HepG2 (cell line): Measurements from ENCODE around the gene BTF3L4. TPM values are rescaled to one million over a fixed set of nuclear protein-coding genes. Genes with fewer than 3 reads are reported as not detected.
A peak's percentile ranks its signal among the peaks of the same experiment; 100 is the strongest.

Experiments
- AGO2 ChIP-seq: fragments of 200-400 bp; formaldehyde crosslinking; optimal IDR thresholded peaks from 2 replicates; pipeline ENCODE3; 2017; ENCODE audit warnings: mild to moderate bottlenecking, low read depth, low read length, moderate library complexity
- CREM ChIP-seq, 2 experiments: sonication (generic) in 1 of 2; formaldehyde crosslinking in 1 of 2; IDR thresholded peaks; 2 replicates each; pipeline versions ENCODE4 v1.4.0 to v1.6.1; 2016 to 2020; ENCODE audit warnings: antibody characterized with exemption in 1 of 2, mild to moderate bottlenecking in 1 of 2, missing genetic modification reagents in 1 of 2
- DPF2 ChIP-seq: sonication (generic); formaldehyde crosslinking; IDR thresholded peaks from 2 replicates; pipeline ENCODE4 v1.4.0; 2020; ENCODE audit warnings: mild to moderate bottlenecking, low read depth, missing genetic modification reagents, borderline replicate concordance
- EEA1 ChIP-seq: sonication (generic); formaldehyde crosslinking; IDR thresholded peaks from 2 replicates; pipeline ENCODE4 v1.5.1; 2020; ENCODE audit warnings: mild to moderate bottlenecking, missing genetic modification reagents, borderline replicate concordance
- ETV5 ChIP-seq: IDR thresholded peaks from 2 replicates; pipeline ENCODE4 v1.6.1; 2018; ENCODE audit warnings: missing biosample characterization, missing genetic modification reagents, inconsistent platforms, borderline replicate concordance
- MIER3 ChIP-seq: IDR thresholded peaks from 2 replicates; pipeline ENCODE4 v1.6.1; 2016; ENCODE audit warnings: missing compliant biosample characterization, borderline replicate concordance
- MIXL1 ChIP-seq: IDR thresholded peaks from 2 replicates; pipeline ENCODE4 v1.6.1; 2016
- NAIF1 ChIP-seq: sonication (generic); formaldehyde crosslinking; IDR thresholded peaks from 2 replicates; pipeline ENCODE4 v1.5.0; 2020; ENCODE audit warnings: mild to moderate bottlenecking, missing genetic modification reagents, borderline replicate concordance
- NFE2 ChIP-seq: sonication (generic); formaldehyde crosslinking; IDR thresholded peaks from 2 replicates; pipeline ENCODE4 v1.4.0; 2020; ENCODE audit warnings: missing genetic modification reagents
- NFE2L2 ChIP-seq: fragments of 150-350 bp; IDR thresholded peaks from 2 replicates; pipeline ENCODE4 v1.6.1; 2014; ENCODE audit warnings: low read length
- RBAK ChIP-seq: sonication (generic); formaldehyde crosslinking; IDR thresholded peaks from 2 replicates; pipeline ENCODE4 v1.5.1; 2020; ENCODE audit warnings: mild to moderate bottlenecking, missing genetic modification reagents
- RXRB ChIP-seq: IDR thresholded peaks from 2 replicates; pipeline ENCODE4 v1.6.1; 2016; ENCODE audit warnings: borderline replicate concordance, missing genetic modification reagents, missing compliant biosample characterization
- SETDB1 ChIP-seq: sonication (generic); formaldehyde crosslinking; IDR thresholded peaks from 2 replicates; pipeline ENCODE4 v1.5.1; 2020; ENCODE audit warnings: missing genetic modification reagents, mild to moderate bottlenecking, borderline replicate concordance
- ZBTB3 ChIP-seq: sonication (generic); formaldehyde crosslinking; IDR thresholded peaks from 2 replicates; pipeline ENCODE4 v1.4.0; 2020; ENCODE audit warnings: low read depth, mild to moderate bottlenecking, moderate library complexity, missing genetic modification reagents, borderline replicate concordance
- ZFP1 ChIP-seq: IDR thresholded peaks from 2 replicates; pipeline ENCODE4 v1.6.1; 2016
- ZNF205 ChIP-seq: IDR thresholded peaks from 2 replicates; pipeline ENCODE4 v1.6.1; 2018; ENCODE audit warnings: missing biosample characterization, missing genetic modification reagents
- ZNF337 ChIP-seq: sonication (generic); formaldehyde crosslinking; IDR thresholded peaks from 2 replicates; pipeline ENCODE4 v1.5.1; 2020; ENCODE audit warnings: missing genetic modification reagents, low read depth, mild to moderate bottlenecking, borderline replicate concordance
- ZNF788 ChIP-seq: sonication (generic); formaldehyde crosslinking; IDR thresholded peaks from 2 replicates; pipeline ENCODE4 v1.5.0; 2020; ENCODE audit warnings: mild to moderate bottlenecking, missing genetic modification reagents, borderline replicate concordance
- polyA plus RNA-seq, 8 experiments: library from polyadenylated mRNA; depleted of rRNA in 3 of 8; stranded (reverse) in 7 of 8; unstranded in 1 of 8; fragments of >200 nt; fragmentation: Illumina TruSeq in 4 of 8; extraction: Trizol in 4 of 8; gene quantifications; 2 replicates each; pipeline versions ENCODE4 v1.2.1 to v1.2.3, GENCODE V29; 2011 to 2016; ENCODE audit warnings: low read depth in 4 of 8, missing spikeins in 1 of 8, mixed read lengths in 1 of 8; ENCODE audit not compliant: insufficient read depth in 1 of 8
- total RNA-seq, 5 experiments: library from RNA; depleted of rRNA; stranded (reverse); fragments of >200 nt; fragmentation: Illumina TruSeq; extraction: Trizol; gene quantifications; 2 replicates each; pipeline ENCODE4 v1.2.3, GENCODE V29; 2016; ENCODE audit warnings: low read depth in 1 of 5
- TF ChIP-seq, protein P1 (sequence below): sonication (generic); formaldehyde crosslinking; IDR thresholded peaks from 2 replicates; pipeline ENCODE4 v1.4.0; 2020; ENCODE audit warnings: mild to moderate bottlenecking, missing genetic modification reagents
- TF ChIP-seq, protein P2 (sequence below): sonication (generic); formaldehyde crosslinking; IDR thresholded peaks from 2 replicates; pipeline ENCODE4 v1.4.0; 2020; ENCODE audit warnings: mild to moderate bottlenecking, missing genetic modification reagents
- TF ChIP-seq, protein P3 (sequence below): sonication (generic); formaldehyde crosslinking; IDR thresholded peaks from 2 replicates; pipeline ENCODE4 v1.4.0; 2020; ENCODE audit warnings: missing genetic modification reagents, mild to moderate bottlenecking, borderline replicate concordance
- TF ChIP-seq, protein P4 (sequence below): sonication (generic); formaldehyde crosslinking; IDR thresholded peaks from 2 replicates; pipeline ENCODE4 v1.4.0; 2020; ENCODE audit warnings: missing genetic modification reagents
- TF ChIP-seq, protein P5 (sequence below): sonication (generic); formaldehyde crosslinking; IDR thresholded peaks from 2 replicates; pipeline ENCODE4 v1.9.0; 2022; ENCODE audit warnings: missing genetic modification reagents, mild to moderate bottlenecking, borderline replicate concordance

Gene BTF3L4
- total and polyA plus RNA-seq, 2 of the 13 experiments (the other 11 are each of a cell fraction or from before 2014, with no cell fraction given): 59.0 to 74.3 TPM

DNA sequence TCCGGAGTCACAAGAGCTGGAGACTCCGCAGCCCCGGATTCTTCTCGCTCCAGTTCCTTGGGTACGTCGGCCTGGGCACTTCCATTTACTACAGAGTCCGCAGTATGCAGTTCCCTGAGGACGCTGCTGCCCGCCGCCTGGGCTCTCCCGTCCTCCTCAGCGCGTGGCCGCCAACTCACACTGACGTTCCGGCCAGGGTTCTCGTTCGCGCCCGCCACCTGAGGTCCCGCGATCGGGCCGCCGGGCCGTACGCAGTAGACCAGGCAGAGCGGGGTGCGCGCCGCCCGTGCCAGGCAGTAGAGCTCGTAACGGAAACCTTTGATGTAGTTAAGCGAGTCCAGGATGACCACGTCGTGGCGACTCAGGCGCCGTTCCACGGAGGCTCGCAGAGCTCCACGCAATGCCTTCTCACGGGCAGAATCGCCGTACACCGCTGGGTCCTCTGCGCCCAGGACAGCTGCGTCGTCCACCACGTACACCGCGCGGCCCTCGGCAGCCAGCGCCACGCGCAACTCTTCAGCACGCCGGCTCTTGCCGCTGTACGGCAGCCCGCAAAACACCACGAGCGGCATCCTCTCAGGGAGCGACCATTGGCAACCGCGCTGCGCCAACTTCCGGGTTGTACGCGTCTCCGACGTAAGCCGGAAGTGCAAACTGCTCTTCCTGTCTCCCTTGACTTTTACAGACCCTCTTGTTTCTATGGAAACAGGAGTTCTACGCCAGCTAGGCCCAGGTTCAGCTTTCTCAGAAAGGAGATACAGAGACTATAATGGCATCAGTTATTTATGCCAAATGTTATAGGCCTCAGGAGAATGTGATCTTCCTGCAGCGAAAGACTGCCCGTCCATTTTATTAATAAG, 22.7 kb upstream of the BTF3L4 start, which contains the start of gene KTI12 (continued):
- no peak for TF ChIP-seq SETDB1 (CRISPR knock-in tag)
- TF ChIP-seq MIXL1 (CRISPR knock-in tag): no peak
- no peak for TF ChIP-seq EEA1
- TF ChIP-seq, protein P1, sequence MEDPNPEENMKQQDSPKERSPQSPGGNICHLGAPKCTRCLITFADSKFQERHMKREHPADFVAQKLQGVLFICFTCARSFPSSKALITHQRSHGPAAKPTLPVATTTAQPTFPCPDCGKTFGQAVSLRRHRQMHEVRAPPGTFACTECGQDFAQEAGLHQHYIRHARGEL (CRISPR knock-in tag): no peak
- TF ChIP-seq ZBTB3 (CRISPR knock-in tag): no peak
- TF ChIP-seq NFE2L2: no peak
- TF ChIP-seq MIER3 (CRISPR knock-in tag): no peak
- TF ChIP-seq CREM (IDR thresholded peaks at IDR 0.05): peak; percentile 78
- no peak for TF ChIP-seq CREM (CRISPR knock-in tag; IDR thresholded peaks at IDR 0.05)
- peak; percentile 79; the same call in 1 of the 2 replicates for TF ChIP-seq ZNF788 (CRISPR knock-in tag)
- TF ChIP-seq, protein P2, sequence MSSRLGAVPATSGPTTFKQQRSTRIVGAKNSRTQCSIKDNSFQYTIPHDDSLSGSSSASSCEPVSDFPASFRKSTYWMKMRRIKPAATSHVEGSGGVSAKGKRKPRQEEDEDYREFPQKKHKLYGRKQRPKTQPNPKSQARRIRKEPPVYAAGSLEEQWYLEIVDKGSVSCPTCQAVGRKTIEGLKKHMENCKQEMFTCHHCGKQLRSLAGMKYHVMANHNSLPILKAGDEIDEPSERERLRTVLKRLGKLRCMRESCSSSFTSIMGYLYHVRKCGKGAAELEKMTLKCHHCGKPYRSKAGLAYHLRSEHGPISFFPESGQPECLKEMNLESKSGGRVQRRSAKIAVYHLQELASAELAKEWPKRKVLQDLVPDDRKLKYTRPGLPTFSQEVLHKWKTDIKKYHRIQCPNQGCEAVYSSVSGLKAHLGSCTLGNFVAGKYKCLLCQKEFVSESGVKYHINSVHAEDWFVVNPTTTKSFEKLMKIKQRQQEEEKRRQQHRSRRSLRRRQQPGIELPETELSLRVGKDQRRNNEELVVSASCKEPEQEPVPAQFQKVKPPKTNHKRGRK: no peak
- TF ChIP-seq RXRB: 0 out of 2 replicates have a peak, but pooled peaks have one; percentile 5
- TF ChIP-seq ETV5 (CRISPR knock-in tag): peak; percentile 80
- TF ChIP-seq DPF2: no peak
- TF ChIP-seq, protein P3, sequence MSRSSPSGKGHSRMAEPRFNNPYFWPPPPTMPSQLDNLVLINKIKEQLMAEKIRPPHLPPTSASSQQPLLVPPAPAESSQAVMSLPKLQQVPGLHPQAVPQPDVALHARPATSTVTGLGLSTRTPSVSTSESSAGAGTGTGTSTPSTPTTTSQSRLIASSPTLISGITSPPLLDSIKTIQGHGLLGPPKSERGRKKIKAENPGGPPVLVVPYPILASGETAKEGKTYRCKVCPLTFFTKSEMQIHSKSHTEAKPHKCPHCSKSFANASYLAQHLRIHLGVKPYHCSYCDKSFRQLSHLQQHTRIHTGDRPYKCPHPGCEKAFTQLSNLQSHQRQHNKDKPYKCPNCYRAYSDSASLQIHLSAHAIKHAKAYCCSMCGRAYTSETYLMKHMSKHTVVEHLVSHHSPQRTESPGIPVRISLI (CRISPR knock-in tag): no peak; the same call in none of the 2 replicates
- TF ChIP-seq, protein P4, sequence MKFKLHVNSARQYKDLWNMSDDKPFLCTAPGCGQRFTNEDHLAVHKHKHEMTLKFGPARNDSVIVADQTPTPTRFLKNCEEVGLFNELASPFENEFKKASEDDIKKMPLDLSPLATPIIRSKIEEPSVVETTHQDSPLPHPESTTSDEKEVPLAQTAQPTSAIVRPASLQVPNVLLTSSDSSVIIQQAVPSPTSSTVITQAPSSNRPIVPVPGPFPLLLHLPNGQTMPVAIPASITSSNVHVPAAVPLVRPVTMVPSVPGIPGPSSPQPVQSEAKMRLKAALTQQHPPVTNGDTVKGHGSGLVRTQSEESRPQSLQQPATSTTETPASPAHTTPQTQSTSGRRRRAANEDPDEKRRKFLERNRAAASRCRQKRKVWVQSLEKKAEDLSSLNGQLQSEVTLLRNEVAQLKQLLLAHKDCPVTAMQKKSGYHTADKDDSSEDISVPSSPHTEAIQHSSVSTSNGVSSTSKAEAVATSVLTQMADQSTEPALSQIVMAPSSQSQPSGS (CRISPR knock-in tag): no peak
- TF ChIP-seq RBAK (CRISPR knock-in tag): peak; percentile 36; the same call in 1 of the 2 replicates
- peak; percentile 93 for TF ChIP-seq AGO2
- TF ChIP-seq, protein P5, sequence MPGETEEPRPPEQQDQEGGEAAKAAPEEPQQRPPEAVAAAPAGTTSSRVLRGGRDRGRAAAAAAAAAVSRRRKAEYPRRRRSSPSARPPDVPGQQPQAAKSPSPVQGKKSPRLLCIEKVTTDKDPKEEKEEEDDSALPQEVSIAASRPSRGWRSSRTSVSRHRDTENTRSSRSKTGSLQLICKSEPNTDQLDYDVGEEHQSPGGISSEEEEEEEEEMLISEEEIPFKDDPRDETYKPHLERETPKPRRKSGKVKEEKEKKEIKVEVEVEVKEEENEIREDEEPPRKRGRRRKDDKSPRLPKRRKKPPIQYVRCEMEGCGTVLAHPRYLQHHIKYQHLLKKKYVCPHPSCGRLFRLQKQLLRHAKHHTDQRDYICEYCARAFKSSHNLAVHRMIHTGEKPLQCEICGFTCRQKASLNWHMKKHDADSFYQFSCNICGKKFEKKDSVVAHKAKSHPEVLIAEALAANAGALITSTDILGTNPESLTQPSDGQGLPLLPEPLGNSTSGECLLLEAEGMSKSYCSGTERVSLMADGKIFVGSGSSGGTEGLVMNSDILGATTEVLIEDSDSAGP (CRISPR knock-in tag): peak; percentile 91; the same call in 1 of the 2 replicates
- peak; percentile 66; the same call in 1 of the 2 replicates for TF ChIP-seq ZNF205 (CRISPR knock-in tag)
- TF ChIP-seq NAIF1 (CRISPR knock-in tag): no peak
- no peak for TF ChIP-seq NFE2 (CRISPR knock-in tag)
- no peak for TF ChIP-seq ZNF337
- TF ChIP-seq ZFP1 (CRISPR knock-in tag): no peak
